Progenitor cell of endocrine pancreas (in vitro differentiated cells): ENCODE measurements around the gene SHANK3. TPM values are rescaled to one million over a fixed set of nuclear protein-coding genes. Genes with fewer than 3 reads are reported as not detected.

Experiments
- DNase-seq: peaks from one replicate; pipeline ENCODE4 v3.0.0; 2021; ENCODE audit warnings: low spot score; ENCODE audit not compliant: unreplicated experiment
- H3K27ac Mint-ChIP-seq: 2 replicates; pipeline ENCODE4 v1.8.0; 2021; ENCODE audit warnings: mild to moderate bottlenecking, moderate library complexity, mixed read lengths
- H3K27me3 Mint-ChIP-seq: 2 replicates; pipeline ENCODE4 v1.8.0; 2021; ENCODE audit warnings: mixed read lengths
- H3K36me3 Mint-ChIP-seq: 2 replicates; pipeline ENCODE4 v1.8.0; 2022; ENCODE audit warnings: mixed read lengths; ENCODE audit not compliant: insufficient read depth
- H3K4me1 Mint-ChIP-seq: 2 replicates; pipeline ENCODE4 v1.8.0; 2021; ENCODE audit warnings: low read depth, mixed read lengths
- H3K4me3 Mint-ChIP-seq: 2 replicates; pipeline ENCODE4 v1.8.0; 2021; ENCODE audit warnings: low read depth, mild to moderate bottlenecking, moderate library complexity, mixed read lengths
- H3K9me3 Mint-ChIP-seq: 2 replicates; pipeline ENCODE4 v1.8.0; 2021; ENCODE audit warnings: low read depth, mixed read lengths
- CTCF ChIP-seq: fragments of 200-600 bp; sonication (generic); IDR thresholded peaks from one replicate; pipeline ENCODE4 v1.5.0; 2021; ENCODE audit warnings: antibody characterized with exemption, mild to moderate bottlenecking; ENCODE audit not compliant: unreplicated experiment
- total RNA-seq: library from RNA; stranded (reverse); gene quantifications from 2 replicates; pipeline ENCODE4 v1.2.1, GENCODE V29; 2021

SHANK3 gene
- total RNA-seq, 1 donor from 2014 or later: 6.9 TPM

- Mint-ChIP-seq H3K9me3 (no peaks in the 10 kb centered on the region), H3K27me3 (peaks cover 10% of the 10 kb centered on the region), H3K27ac (no peak overlapping the region), H3K36me3 (no peaks in the 10 kb centered on the region), H3K4me1 (no peaks in the 10 kb centered on the region), H3K4me3 (no peak overlapping the region)
- DNase-seq: no peak
- TF ChIP-seq CTCF: no peak
Measured at GRCh38 chr22:50683086-50683993, 10.7 kb downstream of the SHANK3 start.

- Mint-ChIP-seq H3K27me3 (peaks cover 10% of the 10 kb centered on the region), H3K4me1 (no peaks in the 10 kb centered on the region), H3K36me3 (no peaks in the 10 kb centered on the region), H3K9me3 (no peaks in the 10 kb centered on the region), H3K27ac (no peak overlapping the region), H3K4me3 (no peak overlapping the region)
- no peak for DNase-seq
- TF ChIP-seq CTCF: no peak
Measured at GRCh38 chr22:50683994-50684371, 11.4 kb downstream of the SHANK3 start.

- peak; percentile 6 for DNase-seq
- Mint-ChIP-seq H3K9me3 (no peaks in the 10 kb centered on the region), H3K4me1 (no peaks in the 10 kb centered on the region), H3K27ac (no peak overlapping the region), H3K4me3 (no peak overlapping the region), H3K36me3 (no peaks in the 10 kb centered on the region), H3K27me3 (peaks cover 10% of the 10 kb centered on the region)
- no peak for TF ChIP-seq CTCF
Measured at GRCh38 chr22:50684501-50684900, 11.9 kb downstream of the SHANK3 start.

GRCh38 chr22:50684986-50685385 is 12.4 kb downstream of the SHANK3 start:
- no peaks in the 10 kb centered on the region for H3K4me1 Mint-ChIP-seq
- no peak for TF ChIP-seq CTCF
- H3K27me3 Mint-ChIP-seq: peaks cover 10% of the 10 kb centered on the region
- H3K36me3 Mint-ChIP-seq: peaks cover 2% of the 10 kb centered on the region
- no peak overlapping the region for H3K4me3 Mint-ChIP-seq
- peak; percentile 8 for DNase-seq
- H3K9me3 Mint-ChIP-seq: no peaks in the 10 kb centered on the region
- no peak overlapping the region for H3K27ac Mint-ChIP-seq

- peaks cover 3% of the 10 kb centered on the region for H3K9me3 Mint-ChIP-seq
- H3K27me3 Mint-ChIP-seq: peaks cover 11% of the 10 kb centered on the region
- no peak overlapping the region for H3K4me3 Mint-ChIP-seq
- no peak for TF ChIP-seq CTCF
- H3K36me3 Mint-ChIP-seq: peaks cover 2% of the 10 kb centered on the region
- H3K27ac Mint-ChIP-seq: no peak overlapping the region
- no peaks in the 10 kb centered on the region for H3K4me1 Mint-ChIP-seq
- DNase-seq: no peak
Measured at GRCh38 chr22:50686794-50687193, 14.2 kb downstream of the SHANK3 start.
